NB4 (cell line): Measurements from ENCODE around the gene PLP2.

Experiments
- CTCF ChIP-seq: IDR thresholded peaks from one replicate; pipeline ENCODE4 v1.5.1; 2012; ENCODE audit warnings: low read depth, low read length
- MAX ChIP-seq: IDR thresholded peaks from 2 replicates; pipeline ENCODE4 v1.6.1; 2011; ENCODE audit warnings: low read depth, low read length
- POLR2A ChIP-seq: IDR thresholded peaks from 2 replicates; pipeline ENCODE4 v1.6.1; 2011; ENCODE audit warnings: mild to moderate bottlenecking; ENCODE audit not compliant: insufficient read length; ENCODE audit errors: extremely low read depth

GRCh38 chrX:49183701-49184281 lies 12.1 kb downstream of the PLP2 start:
- no peak for TF ChIP-seq CTCF
- TF ChIP-seq POLR2A = no peak
- no peak for TF ChIP-seq MAX
